H7 (cell line): Measurements from ENCODE around the gene MYL6B. TPM values are rescaled to one million over a fixed set of nuclear protein-coding genes. Genes with fewer than 3 reads are reported as not detected.

Experiments
- DNase-seq: peaks from one replicate; pipeline ENCODE4 v3.0.0; 2012
- H3K27me3 ChIP-seq: 2 replicates; pipeline ENCODE4 v1.6.0; 2011; ENCODE audit warnings: mild to moderate bottlenecking, low read length; ENCODE audit not compliant: control insufficient read depth, insufficient read depth
- H3K36me3 ChIP-seq: replicated peaks from 2 replicates; pipeline ENCODE4 v1.5.1; 2011; ENCODE audit warnings: low read length; ENCODE audit not compliant: control insufficient read depth, insufficient read depth
- H3K4me3 ChIP-seq: 2 replicates; pipeline ENCODE4 v1.5.1; 2011; ENCODE audit warnings: low read depth, mild to moderate bottlenecking, control low read depth, low read length, moderate library complexity; ENCODE audit not compliant: insufficient read depth
- total RNA-seq: library from RNA; depleted of rRNA; stranded (reverse); fragments of >200 nt; shearing (Covaris generic); gene quantifications from 2 replicates; pipeline ENCODE4 v1.2.3, GENCODE V29; 2014

MYL6B gene
- total RNA-seq, 1 experiment from 2014 or later = 129 TPM

DNA sequence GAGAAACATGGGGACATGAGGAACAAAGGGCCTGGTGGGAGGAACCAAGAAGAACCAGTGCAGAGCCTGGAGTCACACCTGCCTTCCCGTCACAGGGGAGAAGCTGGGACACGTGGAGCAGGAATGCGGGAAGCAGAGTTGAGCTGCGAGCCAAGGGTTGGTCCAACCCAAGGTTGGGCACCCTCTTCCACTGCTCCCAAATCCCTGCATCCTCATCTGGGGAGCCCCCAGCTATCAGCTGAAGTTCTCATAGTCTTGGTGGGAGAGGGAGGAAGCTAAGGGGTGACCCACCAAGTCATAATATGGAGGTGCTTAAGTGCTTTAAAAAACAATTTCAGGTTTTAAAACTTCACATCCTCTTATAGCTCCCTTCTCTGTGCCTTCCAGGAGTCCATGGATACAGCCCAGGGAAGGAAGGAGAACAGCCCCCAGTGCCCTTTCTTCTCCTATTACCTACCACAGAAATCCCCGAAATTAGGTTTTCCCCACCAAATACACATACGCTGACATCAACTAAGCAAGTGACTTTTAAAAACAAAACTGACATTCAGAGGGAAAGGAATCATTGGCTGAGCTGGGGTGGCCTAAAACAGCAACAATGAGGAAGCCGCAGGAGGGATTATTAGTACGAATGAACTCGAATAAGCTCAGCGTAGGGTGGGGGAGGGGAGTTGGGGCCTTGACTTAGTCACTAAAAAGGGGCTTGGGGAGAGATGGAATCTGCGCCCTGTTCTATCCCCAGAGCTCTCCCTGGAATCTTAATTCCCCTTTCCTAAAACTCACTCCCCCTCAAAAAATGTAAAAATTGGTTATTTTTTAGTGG lies 10.3 kb downstream of the MYL6B start:
- Histone ChIP-seq H3K27me3 (no peaks in the 10 kb centered on the region), H3K4me3 (no peak overlapping the region), H3K36me3 (peaks cover 52% of the 10 kb centered on the region)
- DNase-seq = peak; percentile 52

DNA sequence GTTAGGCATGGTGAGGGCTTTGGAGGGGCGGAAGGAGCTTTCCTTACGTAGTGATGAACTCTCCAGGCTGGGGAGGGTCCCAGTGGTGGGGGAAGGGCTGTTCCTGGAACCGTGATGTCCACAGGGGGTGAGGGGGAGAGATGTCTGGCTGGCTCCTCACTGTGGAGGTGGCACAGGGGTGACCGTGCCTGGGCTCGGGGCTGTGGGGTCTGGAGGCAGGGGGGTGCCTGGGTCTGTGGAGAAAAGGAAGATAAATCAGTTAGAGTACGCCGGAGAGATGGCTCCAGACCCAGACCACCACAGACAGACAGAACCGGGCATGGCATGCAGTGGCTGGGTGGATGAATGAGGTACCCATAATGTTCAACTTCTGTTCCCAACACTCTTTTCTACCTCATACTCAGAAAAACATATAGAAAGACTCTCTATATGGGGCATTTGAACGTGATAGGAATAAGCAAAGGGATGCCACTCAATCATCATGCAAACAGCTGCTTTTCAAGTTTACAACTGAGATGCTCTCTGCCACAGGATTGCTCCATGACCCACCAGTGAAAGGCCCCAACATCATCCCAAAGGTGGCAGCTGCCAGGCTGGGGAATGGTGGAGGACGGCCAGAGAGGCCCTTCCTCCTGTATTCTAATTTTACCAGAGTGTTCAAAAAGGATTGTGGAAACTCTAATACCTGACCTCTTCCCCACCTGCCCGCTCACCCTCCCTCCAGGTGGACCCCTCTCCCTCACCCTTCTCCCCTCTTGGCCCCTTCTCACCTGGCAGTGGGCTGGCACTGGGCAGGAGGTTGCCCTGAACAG lies 11.4 kb downstream of the MYL6B start:
- H3K4me3 ChIP-seq = no peak overlapping the region
- no peaks in the 10 kb centered on the region for H3K27me3 ChIP-seq
- DNase-seq = peak; percentile 66
- H3K36me3 ChIP-seq = peaks cover 56% of the 10 kb centered on the region

DNA sequence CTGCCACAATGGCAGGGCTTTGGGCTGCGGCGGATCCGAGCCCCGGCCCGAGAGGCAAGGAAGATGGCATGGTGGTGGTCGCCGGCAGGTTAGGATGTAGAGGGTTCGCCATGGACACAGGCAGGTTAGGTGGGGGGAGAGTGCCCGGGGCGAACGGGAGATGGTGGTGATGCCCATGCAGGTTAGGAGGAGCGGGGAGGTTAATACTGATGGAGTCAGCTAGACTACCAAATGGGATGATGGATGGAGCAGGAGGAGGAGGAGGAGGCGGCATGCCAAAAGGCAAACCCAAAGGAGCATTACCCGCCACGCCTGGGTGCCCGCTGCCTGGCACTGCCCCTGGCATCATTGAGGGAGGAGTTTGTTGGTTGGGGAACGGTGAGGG lies 11.9 kb downstream of the MYL6B start:
- peaks cover 56% of the 10 kb centered on the region for H3K36me3 ChIP-seq
- DNase-seq = no peak
- no peaks in the 10 kb centered on the region for H3K27me3 ChIP-seq
- no peak overlapping the region for H3K4me3 ChIP-seq

DNA sequence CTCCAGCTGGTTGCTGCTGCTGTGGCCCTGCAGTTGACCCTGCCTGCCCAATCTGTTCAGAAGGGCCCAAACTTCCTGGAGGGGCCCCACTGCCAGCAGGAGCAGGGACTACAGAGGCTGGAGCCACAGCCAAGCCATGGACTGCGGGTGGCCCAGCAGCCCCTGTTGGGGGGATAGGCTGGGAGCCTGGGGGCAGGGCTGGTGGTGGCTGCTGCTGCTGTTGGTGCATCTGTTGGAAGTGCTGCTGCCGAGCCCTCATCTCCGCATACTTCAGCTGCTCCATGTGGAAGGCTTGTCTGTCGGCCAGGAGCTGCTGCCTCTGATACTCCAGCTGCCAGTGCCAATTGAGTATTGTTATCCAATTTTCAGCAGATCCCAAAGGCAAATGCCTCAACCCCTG lies 13.0 kb downstream of the MYL6B start:
- DNase-seq = no peak
- peaks cover 55% of the 10 kb centered on the region for H3K36me3 ChIP-seq
- H3K27me3 ChIP-seq = no peaks in the 10 kb centered on the region
- H3K4me3 ChIP-seq = no peak overlapping the region

DNA sequence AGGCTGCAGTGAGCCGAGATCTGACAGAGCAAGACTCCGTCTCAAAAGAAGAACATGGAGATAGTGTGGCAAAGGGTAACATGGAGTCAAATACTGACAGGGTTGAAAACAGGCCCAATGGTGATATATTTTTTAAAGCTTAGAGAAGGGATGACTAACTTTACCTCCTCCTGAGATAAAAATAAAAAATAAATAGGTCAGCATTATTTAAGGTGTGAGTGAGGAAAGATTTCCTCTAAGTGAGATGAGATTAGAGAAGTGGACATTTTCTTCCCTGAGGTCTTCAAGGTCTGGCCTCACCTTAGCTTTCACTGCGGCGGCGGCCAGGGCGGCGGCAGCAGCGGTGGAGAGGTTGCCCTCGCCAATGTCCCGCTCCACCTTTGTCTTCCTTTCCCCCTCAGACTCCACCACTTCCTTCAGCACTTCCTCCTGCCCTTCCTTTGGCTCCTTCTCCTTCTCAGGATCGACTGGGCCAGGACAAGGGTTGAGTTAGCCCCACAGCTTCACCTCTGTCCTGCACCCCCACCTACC lies 16.9 kb downstream of the MYL6B start:
- H3K4me3 ChIP-seq = no peak overlapping the region
- H3K27me3 ChIP-seq = no peaks in the 10 kb centered on the region
- no peak for DNase-seq
- peaks cover 61% of the 10 kb centered on the region for H3K36me3 ChIP-seq

DNA sequence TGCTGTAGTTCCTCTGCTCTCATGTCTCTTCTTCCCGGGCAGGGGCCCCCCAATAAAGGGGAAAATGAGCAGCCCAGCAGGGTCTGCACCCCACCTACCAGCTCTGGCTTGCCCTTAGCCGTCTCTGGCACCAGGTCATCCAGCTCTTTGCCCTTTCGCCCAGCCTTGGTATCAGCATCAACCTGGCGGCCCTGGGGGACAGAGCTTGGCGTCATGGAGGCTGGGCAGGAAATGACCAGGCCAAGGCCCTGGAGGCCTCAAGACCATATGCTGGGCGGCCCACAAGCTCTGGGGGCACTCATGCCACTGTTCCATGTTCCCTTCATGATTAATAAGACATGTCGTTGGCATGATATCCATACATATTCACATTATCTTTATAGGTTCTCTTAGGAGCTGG lies 20.5 kb downstream of the MYL6B start:
- Histone ChIP-seq H3K27me3 (no peaks in the 10 kb centered on the region), H3K36me3 (peaks cover 55% of the 10 kb centered on the region), H3K4me3 (no peak overlapping the region)
- no peak for DNase-seq

DNA sequence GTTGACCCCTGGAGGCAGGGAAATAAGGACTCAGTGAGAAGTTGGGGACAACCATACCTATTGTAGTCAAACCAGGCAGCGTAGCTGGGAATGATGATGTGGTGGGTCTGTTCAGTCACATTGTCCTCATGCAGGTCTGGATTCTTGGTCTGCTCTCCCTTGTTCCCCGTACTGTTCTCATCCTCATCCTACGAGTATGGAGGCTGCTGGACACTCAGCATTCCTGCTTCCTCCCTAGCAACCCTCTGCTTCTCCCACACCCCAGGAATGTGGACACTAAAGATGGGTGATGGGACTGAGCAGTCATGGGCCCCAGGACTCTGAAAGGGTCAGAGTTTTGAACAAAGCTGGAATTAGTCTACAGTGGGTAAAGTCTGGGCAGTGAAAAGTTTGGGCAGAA lies 26.0 kb downstream of the MYL6B start:
- H3K36me3 ChIP-seq = peaks cover 41% of the 10 kb centered on the region
- DNase-seq = no peak
- no peak overlapping the region for H3K4me3 ChIP-seq
- H3K27me3 ChIP-seq = no peaks in the 10 kb centered on the region

DNA sequence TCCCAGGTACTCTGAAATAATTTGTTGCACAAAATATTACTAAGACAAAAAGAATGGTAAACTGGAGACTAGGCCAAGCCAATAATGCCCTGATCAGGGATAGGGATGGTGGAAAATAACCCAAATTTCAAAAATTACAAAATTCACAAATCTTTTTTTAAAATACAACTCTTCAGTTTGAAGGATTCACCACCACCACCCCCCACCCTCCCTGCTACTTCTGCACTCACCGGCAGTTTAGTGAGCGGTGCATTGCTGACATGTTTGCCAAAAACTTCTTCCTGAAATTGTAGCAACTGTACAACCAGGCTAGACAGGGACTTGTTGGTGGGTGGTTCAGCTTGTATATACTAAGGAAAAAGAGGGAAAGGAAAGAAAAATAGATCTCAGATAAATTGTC lies 34.6 kb downstream of the MYL6B start:
- DNase-seq = no peak
- Histone ChIP-seq H3K4me3 (no peak overlapping the region), H3K27me3 (no peaks in the 10 kb centered on the region; the same call in 1 of the 2 replicates), H3K36me3 (peaks cover 27% of the 10 kb centered on the region)

DNA sequence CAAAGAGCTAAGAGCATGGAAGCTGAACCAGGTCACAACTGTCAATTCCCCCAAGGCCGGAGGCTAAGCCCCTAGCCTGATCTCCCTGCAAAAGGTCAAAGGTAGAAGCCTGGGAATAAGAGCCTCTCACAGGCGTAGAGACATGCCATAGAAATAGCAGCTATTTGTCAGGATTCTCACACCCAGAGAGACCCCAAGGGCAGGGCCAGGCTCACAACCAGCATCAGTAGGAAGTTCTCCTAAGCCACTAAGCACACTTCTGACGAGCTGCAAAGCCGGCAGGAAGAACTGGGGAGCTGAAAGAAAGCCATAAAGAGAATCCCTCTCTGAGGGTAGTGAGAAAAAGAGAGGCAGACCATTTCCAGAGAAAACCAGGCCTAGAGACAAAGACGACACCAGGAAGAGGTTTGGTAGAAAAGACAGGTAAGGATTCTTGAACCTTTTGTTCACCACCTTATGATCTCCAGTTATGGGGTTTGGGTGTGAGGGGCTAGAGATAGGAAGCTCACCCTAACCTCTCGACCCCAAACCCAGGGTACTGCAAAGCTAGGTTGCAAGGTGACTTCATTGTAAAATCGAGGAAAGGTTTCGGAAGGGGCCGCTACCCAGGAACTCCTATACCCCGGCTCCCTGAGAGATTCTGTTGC lies 35.9 kb downstream of the MYL6B start:
- DNase-seq = no peak
- H3K36me3 ChIP-seq = peaks cover 23% of the 10 kb centered on the region
- no peaks in the 10 kb centered on the region; the same call in 1 of the 2 replicates for H3K27me3 ChIP-seq
- peak overlapping the region; percentile 80 for H3K4me3 ChIP-seq

DNA sequence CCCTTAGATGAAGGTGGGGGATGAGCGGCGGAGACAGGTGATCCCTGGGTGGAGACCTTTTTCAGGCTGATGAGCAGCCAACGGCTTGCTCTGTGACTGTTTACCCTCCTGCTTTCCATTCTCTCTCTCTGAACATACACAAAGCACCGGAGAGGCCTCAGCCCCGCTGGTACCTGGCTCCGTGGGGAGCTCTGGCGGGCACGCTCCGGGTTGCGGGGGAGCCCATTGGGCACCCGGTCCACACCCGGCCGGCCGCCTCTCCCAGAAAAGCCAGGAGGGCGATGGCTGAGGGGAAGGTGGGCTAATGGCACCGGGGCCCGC lies 36.4 kb downstream of the MYL6B start:
- H3K36me3 ChIP-seq = peaks cover 20% of the 10 kb centered on the region
- H3K4me3 ChIP-seq = peak overlapping the region; percentile 80
- no peaks in the 10 kb centered on the region; the same call in 1 of the 2 replicates for H3K27me3 ChIP-seq
- DNase-seq = no peak

DNA sequence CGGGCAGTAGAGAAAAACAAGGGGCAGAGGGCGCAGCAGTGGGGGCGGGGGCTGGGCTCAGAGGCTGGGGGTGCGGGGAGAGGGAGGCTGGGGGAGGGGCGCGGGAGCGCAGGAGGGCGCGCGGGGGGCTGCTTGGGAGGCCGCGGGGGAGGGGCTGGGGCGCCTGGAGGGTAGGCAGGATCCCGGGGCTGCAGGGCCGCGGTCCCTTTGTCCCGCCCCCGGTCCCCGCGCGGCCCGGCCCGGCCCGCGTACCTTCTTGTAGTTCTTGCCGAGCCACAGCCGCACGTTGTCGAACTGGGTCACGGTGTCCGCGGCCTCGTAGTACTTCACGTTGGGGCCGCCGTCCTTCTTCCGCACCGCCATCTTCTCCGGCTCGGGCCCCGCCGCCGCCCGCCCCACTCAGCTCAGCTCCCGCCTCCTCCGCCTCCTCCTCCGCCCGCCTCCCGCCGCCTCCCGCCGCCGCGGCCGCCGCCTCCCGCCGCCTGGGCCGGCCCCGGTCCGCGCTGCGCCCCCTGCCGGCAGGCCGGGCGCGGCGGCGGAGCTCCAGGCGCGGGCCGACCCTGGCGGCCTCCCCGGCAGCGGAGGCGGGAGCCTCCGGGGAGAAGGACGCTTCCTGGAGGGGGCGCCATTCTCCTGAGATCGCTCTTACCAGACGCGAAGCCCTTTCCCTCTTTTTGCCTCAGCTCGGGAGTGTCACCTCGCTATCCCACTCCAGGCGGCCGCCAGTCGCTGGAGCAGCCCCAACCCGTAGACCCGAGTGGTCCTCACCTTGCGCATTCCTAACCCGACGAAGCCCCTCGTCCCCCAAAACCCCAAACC lies 36.9 kb downstream of the MYL6B start, which contains the start of gene SMARCC2:
SMARCC2 (minus strand) TSS at position 385 of the 819 bp plus-strand sequence; CDS start at position 363, 22 bp downstream.
- Histone ChIP-seq H3K27me3 (no peaks in the 10 kb centered on the region; the same call in 1 of the 2 replicates), H3K4me3 (peak within 1 kb of the TSS; percentile 95), H3K36me3 (peaks cover 14% of the 10 kb centered on the region)
- peak; percentile 99 for DNase-seq

DNA sequence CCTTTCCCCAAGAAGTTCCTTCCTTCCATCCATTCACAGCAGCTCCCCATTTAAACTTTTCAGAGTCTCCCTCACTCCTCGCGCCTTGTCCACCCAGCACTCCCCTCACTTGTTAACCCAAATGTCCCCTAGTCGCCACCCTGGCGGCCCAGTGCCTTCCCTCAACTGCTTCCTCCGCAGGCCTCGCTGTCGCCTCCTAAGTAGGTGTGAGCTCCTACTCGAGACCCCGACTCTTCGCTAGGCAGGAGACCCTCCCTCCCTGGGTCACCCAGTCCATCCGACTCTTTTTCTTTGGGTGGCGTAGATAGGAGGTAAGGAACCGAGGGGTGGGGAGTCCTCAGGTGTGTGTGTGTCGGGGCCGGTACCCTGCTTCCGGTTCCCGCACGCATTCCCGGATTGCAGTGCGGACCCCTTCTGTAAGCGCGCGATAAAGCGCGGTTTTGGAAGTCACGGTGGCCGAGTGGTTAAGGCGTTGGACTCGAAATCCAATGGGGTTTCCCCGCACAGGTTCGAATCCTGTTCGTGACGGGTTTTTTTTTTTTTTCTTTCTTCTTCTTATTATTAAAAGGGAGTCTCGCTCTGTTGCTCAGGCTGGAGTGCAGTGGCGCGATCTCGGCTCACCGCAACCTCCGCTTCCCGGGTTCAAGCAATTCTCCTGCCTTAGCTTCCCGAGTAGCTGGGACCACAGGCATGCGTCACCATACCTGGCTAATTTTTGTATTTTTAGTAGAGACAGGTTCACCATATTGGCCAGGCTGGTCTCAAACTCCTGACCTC lies 37.7 kb downstream of the MYL6B start:
- Histone ChIP-seq H3K27me3 (no peaks in the 10 kb centered on the region; the same call in 1 of the 2 replicates), H3K36me3 (peaks cover 7% of the 10 kb centered on the region), H3K4me3 (peak overlapping the region; percentile 95)
- peak; percentile 88 for DNase-seq

DNA sequence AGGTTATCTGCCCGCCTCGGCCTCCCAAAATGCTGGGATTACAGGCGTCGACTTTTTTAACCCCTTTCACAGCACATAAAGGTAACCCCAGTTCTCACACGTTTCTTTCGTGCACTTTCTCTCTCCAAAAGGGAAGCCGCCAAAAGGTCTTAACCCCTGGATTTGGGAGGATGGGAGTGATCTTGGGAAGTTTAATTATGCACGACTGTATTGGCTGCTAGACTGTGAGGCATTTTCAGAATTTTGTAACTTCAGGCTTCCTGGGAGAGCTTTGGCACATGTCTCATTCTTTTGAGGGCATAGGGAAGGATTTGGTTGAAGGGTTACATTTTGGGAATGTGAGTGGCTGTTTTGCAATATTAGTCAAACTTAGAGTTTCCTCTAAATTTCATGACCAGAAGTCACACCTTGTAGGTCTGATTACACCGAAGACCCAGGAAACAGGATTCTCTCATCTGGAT lies 38.3 kb downstream of the MYL6B start:
- Histone ChIP-seq H3K36me3 (peaks cover 6% of the 10 kb centered on the region), H3K4me3 (peak overlapping the region; percentile 95), H3K27me3 (no peaks in the 10 kb centered on the region; the same call in 1 of the 2 replicates)
- peak; percentile 46 for DNase-seq
